Cardiac muscle cell (in vitro differentiated cells and primary cell): ENCODE measurements around the gene UGT1A7. TPM values are rescaled to one million over a fixed set of nuclear protein-coding genes. Genes with fewer than 3 reads are reported as not detected.

ENCODE experiments used
- DNase-seq, 2 donors: peaks; one replicate each; pipeline versions ENCODE4 v3.0.0 to v3.0.0-alpha.2; 2010 to 2017; ENCODE audit warnings: low read depth in 1 of 2, low spot score in 1 of 2
- H3K27ac ChIP-seq: fragments of 200-600 bp; sonication (generic); 2 replicates; pipeline ENCODE4 v1.5.1; 2016
- H3K27me3 ChIP-seq: fragments of 200-600 bp; sonication (generic); 2 replicates; pipeline ENCODE4 v1.6.0; 2016; ENCODE audit warnings: control low read depth
- H3K36me3 ChIP-seq: fragments of 200-600 bp; sonication (generic); 2 replicates; pipeline ENCODE4 v1.5.1; 2016; ENCODE audit warnings: control low read depth
- H3K4me1 ChIP-seq: fragments of 200-600 bp; sonication (generic); 2 replicates; pipeline ENCODE4 v1.8.1; 2017; ENCODE audit warnings: low read depth, mild to moderate bottlenecking, mixed run types
- H3K4me3 ChIP-seq: fragments of 200-600 bp; sonication (generic); 2 replicates; pipeline ENCODE4 v1.5.1; 2016; ENCODE audit warnings: mild to moderate bottlenecking
- H3K9me3 ChIP-seq: fragments of 200-600 bp; sonication (generic); 2 replicates; pipeline ENCODE4 v1.5.1; 2017; ENCODE audit warnings: low read depth, mild to moderate bottlenecking, control low read depth
- CTCF ChIP-seq: IDR thresholded peaks from 2 replicates; pipeline ENCODE4 v1.5.1; 2012; ENCODE audit warnings: low read depth, mild to moderate bottlenecking, low read length
- polyA plus RNA-seq: library from polyadenylated mRNA; unstranded; fragments of >200 nt; fragmentation: Nextera tagmentation; extraction: Ambion mirVana; gene quantifications from 2 replicates; pipeline ENCODE4 v1.2.1, GENCODE V29; 2016
- total RNA-seq: library from RNA; depleted of rRNA; stranded (reverse); fragments of >200 nt; gene quantifications from 2 replicates; pipeline ENCODE4 v1.2.3, GENCODE V29; 2016

Gene UGT1A7
- total and polyA plus RNA-seq, 2 experiments from 2014 or later, result not detected

- Histone ChIP-seq H3K4me3 (no peak overlapping the region), H3K9me3 (no peaks in the 10 kb centered on the region), H3K4me1 (no peaks in the 10 kb centered on the region), H3K27ac (no peak overlapping the region), H3K27me3 (no peaks in the 10 kb centered on the region), H3K36me3 (no peaks in the 10 kb centered on the region)
- no peak for TF ChIP-seq CTCF
- DNase-seq, result peak in 1 of 2 donors; percentile 40
These were observed 79.5 kb downstream of the UGT1A7 start for GRCh38 chr2:233761040-233761769.

GRCh38 chr2:233764264-233764663 is 82.6 kb downstream of the UGT1A7 start:
- H3K4me3 ChIP-seq, result no peak overlapping the region
- no peaks in the 10 kb centered on the region for H3K4me1 ChIP-seq
- no peak for TF ChIP-seq CTCF
- peak in 1 of 2 donors; percentile 81 for DNase-seq
- no peaks in the 10 kb centered on the region for H3K36me3 ChIP-seq
- no peak overlapping the region for H3K27ac ChIP-seq
- H3K27me3 ChIP-seq, result no peaks in the 10 kb centered on the region
- H3K9me3 ChIP-seq, result no peaks in the 10 kb centered on the region

GRCh38 chr2:233764761-233765160 is 83.1 kb downstream of the UGT1A7 start:
- Histone ChIP-seq H3K4me1 (no peaks in the 10 kb centered on the region), H3K4me3 (no peak overlapping the region), H3K27me3 (no peaks in the 10 kb centered on the region), H3K27ac (no peak overlapping the region), H3K9me3 (no peaks in the 10 kb centered on the region), H3K36me3 (no peaks in the 10 kb centered on the region)
- peak in 1 of 2 donors; percentile 20 for DNase-seq
- TF ChIP-seq CTCF, result no peak

- no peak for TF ChIP-seq CTCF
- no peak overlapping the region for H3K27ac ChIP-seq
- no peaks in the 10 kb centered on the region for H3K36me3 ChIP-seq
- no peaks in the 10 kb centered on the region for H3K4me1 ChIP-seq
- no peak for DNase-seq
- no peaks in the 10 kb centered on the region for H3K27me3 ChIP-seq
- H3K4me3 ChIP-seq, result no peak overlapping the region
- no peaks in the 10 kb centered on the region for H3K9me3 ChIP-seq
These were observed 84.7 kb downstream of the UGT1A7 start for GRCh38 chr2:233766416-233766815.

- H3K36me3 ChIP-seq, result no peaks in the 10 kb centered on the region
- DNase-seq, result no peak
- H3K27ac ChIP-seq, result no peak overlapping the region
- TF ChIP-seq CTCF, result no peak
- H3K4me1 ChIP-seq, result no peaks in the 10 kb centered on the region
- H3K4me3 ChIP-seq, result no peak overlapping the region
- no peaks in the 10 kb centered on the region for H3K9me3 ChIP-seq
- no peaks in the 10 kb centered on the region for H3K27me3 ChIP-seq
These were observed 86.4 kb downstream of the UGT1A7 start for GRCh38 chr2:233768076-233768475.
